ENCODE data around the gene PLD4.

- TF ChIP-seq EP300 (IDR thresholded peaks at IDR 0.05) (no peak), POLR2A (IDR thresholded peaks at IDR 0.05) (no peak)
Measured at GRCh38 chr14:104917116-104917515, 7.6 kb upstream of the PLD4 start.

All from suprapubic skin (tissue), 2 donors.